EL (cell line): ENCODE data around the gene GPR137C.
"Not testable (repeated sequence)": the region's sequence is repeated elsewhere in the genome, so short reads cannot be mapped to it uniquely, and the experiment has no call there.

Experiments used
- DNase-seq: peaks from one replicate; pipeline ENCODE4 v3.0.0-alpha.2; 2016

GPR137C gene

GRCh38 chr14:52552063-52552988 lies at the start of gene GPR137C, which contains the start of gene TXNDC16:
TSS of gene GPR137C (plus strand) at chr14:52552836. CDS start at chr14:52553148, 312 bp downstream.
TSS of gene TXNDC16 (minus strand) at chr14:52552505. CDS start at chr14:52543557, 8,948 bp downstream.
- peak; percentile 100 for DNase-seq

- no peak for DNase-seq
Observed at GRCh38 chr14:52513249-52513648, 39.4 kb upstream of the GPR137C start.

GRCh38 chr14:52514046-52514811 lies 38.4 kb upstream of the GPR137C start:
- no peak for DNase-seq

- no peak for DNase-seq
Observed at GRCh38 chr14:52522033-52522432, 30.6 kb upstream of the GPR137C start.

GRCh38 chr14:52522581-52523345 lies 29.9 kb upstream of the GPR137C start:
- DNase-seq = no peak

GRCh38 chr14:52527052-52527451 lies 25.6 kb upstream of the GPR137C start:
- no peak for DNase-seq

GRCh38 chr14:52531481-52531880 lies 21.2 kb upstream of the GPR137C start:
- DNase-seq = no peak

GRCh38 chr14:52536269-52536668 lies 16.4 kb upstream of the GPR137C start:
- no peak for DNase-seq

GRCh38 chr14:52538623-52539022 lies 14.0 kb upstream of the GPR137C start:
- no peak for DNase-seq

- no peak for DNase-seq
Observed at GRCh38 chr14:52545584-52546317, 6.9 kb upstream of the GPR137C start.

GRCh38 chr14:52546318-52546670 lies 6.3 kb upstream of the GPR137C start:
- no peak for DNase-seq

- DNase-seq = no peak
Observed at GRCh38 chr14:52547027-52547426, 5.6 kb upstream of the GPR137C start.

- no peak for DNase-seq
Observed at GRCh38 chr14:52547526-52547925, 5.1 kb upstream of the GPR137C start.

GRCh38 chr14:52550661-52551060 lies 2.0 kb upstream of the GPR137C start:
- no peak for DNase-seq

GRCh38 chr14:52551205-52551604 lies 1.4 kb upstream of the GPR137C start:
- no peak for DNase-seq

- peak; percentile 43 for DNase-seq
Observed at GRCh38 chr14:52551696-52552062, 957 bp upstream of the GPR137C start.

GRCh38 chr14:52553002-52553670 lies 500 bp downstream of the GPR137C start:
- DNase-seq = peak; percentile 47

GRCh38 chr14:52553671-52554575 lies 1.3 kb downstream of the GPR137C start:
- DNase-seq = peak; percentile 86

- no peak for DNase-seq
Observed at GRCh38 chr14:52558688-52559087, 6.1 kb downstream of the GPR137C start.

GRCh38 chr14:52563120-52563519 lies 10.5 kb downstream of the GPR137C start:
- DNase-seq = peak; percentile 76

GRCh38 chr14:52568454-52568853 lies 15.8 kb downstream of the GPR137C start:
- DNase-seq = not testable (repeated sequence)
